NK-92 (cell line): ENCODE measurements around the gene ANKRD6.

ENCODE experiments used
- DNase-seq: peaks from one replicate; lab custom pipeline; 2025; ENCODE audit not compliant: unreplicated experiment; lab: John Stamatoyannopoulos, UW

Gene ANKRD6

DNA sequence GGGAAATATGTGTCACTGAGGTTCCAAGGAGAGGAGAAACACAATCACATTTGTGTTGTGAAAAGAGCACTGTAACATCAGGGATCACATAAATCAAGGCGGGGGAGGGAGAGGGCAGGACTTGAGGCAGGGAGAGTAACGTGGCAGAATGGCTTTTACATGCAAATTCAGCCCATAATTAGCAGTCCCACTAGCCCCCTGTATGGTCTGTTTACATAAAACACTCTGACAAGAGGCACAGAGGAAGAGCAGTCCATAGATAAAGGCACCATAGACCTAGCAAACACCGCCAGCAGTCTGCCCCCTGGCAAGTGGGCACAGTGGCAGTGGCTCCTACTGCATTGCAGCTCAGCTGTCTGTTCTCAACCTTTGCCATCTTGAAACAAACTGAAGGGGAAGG, 122.9 kb downstream of the ANKRD6 start:
- DNase-seq, result no peak

- DNase-seq, result no peak
Observed at GRCh38 chr6:89559487-89559886, 126.5 kb downstream of the ANKRD6 start.

DNA sequence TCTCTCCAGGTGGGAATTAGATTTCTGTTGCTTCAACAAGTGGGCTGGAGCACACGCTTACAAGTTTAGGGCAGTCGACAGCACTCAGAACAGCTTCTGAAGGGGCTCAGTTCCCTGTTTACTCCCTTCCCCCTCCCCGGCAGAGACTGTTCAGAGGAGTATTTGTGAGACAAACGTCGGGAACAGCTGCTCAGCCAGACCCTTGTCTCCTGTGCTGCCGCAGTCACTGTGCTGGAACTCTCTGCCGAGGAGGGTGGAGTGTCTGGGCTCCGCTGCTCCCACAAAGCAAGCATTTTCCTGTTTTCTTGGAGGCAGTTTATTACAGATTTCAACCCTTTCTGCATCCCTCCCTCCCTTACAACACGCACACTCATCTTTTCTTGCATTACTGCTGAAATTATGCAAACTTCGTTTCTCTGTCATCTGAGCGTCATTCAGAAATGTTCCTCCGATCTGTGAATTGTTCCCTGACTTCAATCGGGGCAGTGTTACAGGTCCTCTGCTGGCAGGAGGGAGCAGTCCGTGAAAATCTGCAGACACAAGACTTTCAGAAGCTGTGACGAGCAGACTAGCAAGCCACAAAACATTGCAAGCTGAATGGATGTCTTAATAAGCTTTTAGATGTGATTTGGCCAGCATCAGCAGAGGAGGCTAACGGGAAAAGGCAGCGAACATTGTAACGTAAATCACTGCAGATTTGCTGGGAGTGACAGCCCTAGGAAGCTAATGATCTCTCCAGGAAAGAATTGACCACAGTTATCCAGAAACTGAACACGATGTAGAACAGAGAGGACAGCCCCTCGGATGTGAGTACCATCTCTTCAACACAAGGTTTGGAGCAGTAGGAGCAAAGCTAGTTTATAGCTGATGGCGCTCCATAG, 129.4 kb downstream of the ANKRD6 start:
- DNase-seq, result no peak

DNA sequence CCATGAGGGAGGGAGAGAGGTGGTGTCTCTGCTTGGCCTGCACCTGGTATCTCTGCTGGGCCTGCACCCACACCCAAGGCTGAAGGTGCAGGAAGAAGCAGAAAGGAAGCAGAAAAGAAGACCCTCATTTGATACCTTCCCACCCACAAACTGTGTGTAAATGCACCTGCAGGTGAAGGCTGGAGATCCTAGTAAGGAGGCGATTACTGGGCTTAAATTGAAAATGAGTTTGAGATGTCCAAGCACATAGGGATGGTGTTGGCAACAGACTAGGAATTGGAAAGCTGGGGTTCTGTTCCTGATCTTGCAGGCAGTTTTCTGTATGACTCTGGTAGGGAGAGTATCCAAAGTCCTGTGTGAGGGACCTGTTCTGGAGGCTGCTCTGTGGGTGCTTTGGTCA, 130.9 kb downstream of the ANKRD6 start:
- DNase-seq, result no peak

DNA sequence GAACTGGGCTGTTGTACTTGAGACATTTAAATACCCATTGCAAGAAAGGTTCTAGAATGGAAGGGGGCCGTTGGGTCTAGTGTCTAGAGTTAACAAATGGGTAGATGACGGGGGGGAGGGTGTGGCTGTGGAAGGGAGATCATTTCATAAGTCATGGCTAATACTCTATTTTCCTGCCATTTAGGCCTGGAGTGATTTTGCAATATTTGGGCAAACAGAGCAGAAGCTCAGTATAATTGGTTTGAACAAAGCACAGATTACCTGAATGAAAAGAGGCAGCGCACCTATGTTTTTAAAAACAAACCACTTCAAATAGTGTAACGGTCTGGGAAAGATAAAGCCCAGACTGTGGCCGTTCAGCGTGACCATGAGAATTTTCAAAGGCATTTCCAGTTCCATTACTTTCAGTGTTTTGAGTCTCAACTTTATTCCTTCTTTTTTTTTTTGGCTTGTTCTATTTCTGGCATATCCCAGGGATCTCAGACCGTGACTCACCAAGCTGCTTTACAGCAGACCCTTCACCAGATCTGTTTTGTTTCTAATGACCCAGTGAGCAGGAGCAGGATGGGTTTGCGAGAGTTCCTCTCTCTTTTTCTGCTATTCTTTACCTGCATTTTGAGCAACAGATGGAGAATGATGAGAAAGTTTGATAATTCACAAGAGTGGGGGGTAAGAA, 131.9 kb downstream of the ANKRD6 start:
- no peak for DNase-seq

DNA sequence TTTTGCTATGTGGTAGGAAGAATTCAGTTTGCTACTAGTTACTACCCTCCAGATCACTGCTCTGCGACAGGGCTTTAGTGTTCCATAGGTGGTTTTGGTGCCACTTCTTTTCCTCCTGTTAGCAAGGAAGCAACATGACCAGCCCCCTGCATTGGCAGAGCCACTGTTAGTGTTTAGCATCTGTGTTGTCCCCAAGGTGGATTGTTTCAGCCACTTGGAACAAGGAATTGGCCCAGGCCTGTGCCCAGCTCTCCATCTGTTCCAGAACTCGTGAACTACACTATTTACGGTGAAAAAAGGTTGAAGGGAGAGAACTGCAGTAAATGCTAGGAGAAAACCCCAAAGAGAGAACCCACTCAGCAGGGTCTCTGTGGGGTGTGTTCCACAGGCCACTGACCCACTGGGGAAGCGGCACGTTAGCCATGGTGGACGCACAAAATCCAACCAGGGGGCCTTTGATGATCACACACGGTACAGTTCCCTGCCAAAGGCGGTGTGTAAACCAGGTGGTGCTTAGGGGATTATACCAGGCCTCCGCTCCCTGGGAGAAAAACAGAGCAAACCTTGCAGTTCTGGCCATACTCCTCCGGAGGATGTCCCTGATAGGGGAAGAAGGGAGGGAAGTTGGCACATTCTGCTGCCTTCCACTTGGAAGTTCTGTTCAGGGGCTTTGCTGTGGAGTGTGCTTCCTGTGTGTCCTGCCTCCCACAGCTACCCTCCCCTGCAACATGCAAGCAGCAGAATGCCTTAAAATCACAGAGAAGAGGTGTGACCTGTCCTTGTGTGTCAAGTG, 133.3 kb downstream of the ANKRD6 start:
- DNase-seq, result no peak

- no peak for DNase-seq
Observed at GRCh38 chr6:89566930-89567629, 134.1 kb downstream of the ANKRD6 start.

GRCh38 chr6:89567630-89568390, 134.9 kb downstream of the ANKRD6 start:
- DNase-seq, result no peak

GRCh38 chr6:89574910-89575561, 142.1 kb downstream of the ANKRD6 start:
- no peak for DNase-seq

GRCh38 chr6:89575562-89575960, 142.6 kb downstream of the ANKRD6 start:
- no peak for DNase-seq

GRCh38 chr6:89580997-89581666, 148.2 kb downstream of the ANKRD6 start:
- DNase-seq, result no peak

- DNase-seq, result no peak
Observed at GRCh38 chr6:89581689-89582088, 148.7 kb downstream of the ANKRD6 start.

DNA sequence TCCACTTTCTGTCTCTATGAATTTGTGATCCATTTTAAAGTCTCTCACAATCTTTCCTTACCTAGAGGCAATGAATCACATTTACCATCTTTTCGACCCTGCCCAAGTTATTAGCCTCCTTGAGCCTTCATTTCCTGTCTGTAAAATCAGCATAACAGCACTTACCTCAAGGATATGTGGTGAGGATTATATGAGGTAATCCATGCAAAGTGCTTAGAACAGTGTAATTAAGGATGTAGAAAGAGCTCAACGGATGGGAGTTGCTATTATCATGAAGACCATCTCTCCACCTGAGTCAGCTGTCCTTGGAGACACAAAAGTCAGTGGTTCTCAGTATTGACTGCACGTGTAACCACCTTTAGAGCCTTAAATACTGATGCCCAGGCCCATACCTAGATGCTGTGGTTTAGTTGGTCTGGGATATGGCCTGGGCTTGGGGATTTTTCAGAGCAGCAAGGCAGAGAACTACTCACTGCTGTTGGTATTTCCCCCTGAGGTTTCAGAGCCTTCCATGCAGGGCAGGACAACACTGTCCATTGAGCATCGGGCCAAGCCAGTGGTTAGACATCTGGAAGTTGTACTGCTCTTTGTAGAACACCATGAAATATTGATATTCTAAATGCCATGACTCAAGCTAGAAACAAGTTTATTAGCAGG, 149.8 kb downstream of the ANKRD6 start:
- no peak for DNase-seq

GRCh38 chr6:89583559-89583958, 150.6 kb downstream of the ANKRD6 start:
- DNase-seq, result no peak

- no peak for DNase-seq
Observed at GRCh38 chr6:89584539-89584938, 151.6 kb downstream of the ANKRD6 start.

DNA sequence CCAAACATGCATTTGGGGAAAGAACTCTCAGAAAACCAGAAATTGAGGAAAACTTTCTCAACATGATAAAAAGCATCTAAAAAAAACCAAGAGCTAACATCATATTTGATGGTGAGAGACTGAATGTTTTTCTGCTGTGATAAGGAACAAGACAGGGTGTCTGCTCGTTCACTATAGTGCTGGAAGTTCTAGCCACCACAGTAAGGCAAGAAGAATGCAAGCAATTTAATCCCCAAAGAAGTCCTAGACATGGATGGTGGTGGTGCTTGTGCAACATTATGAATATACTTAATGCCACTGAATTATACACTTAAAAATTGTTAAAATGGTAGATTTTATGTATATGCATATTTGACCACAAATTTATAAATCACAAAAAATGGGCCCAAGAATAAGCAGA, 152.2 kb downstream of the ANKRD6 start:
- DNase-seq, result no peak

- DNase-seq, result no peak
Observed at GRCh38 chr6:89589297-89590025, 156.5 kb downstream of the ANKRD6 start.

DNA sequence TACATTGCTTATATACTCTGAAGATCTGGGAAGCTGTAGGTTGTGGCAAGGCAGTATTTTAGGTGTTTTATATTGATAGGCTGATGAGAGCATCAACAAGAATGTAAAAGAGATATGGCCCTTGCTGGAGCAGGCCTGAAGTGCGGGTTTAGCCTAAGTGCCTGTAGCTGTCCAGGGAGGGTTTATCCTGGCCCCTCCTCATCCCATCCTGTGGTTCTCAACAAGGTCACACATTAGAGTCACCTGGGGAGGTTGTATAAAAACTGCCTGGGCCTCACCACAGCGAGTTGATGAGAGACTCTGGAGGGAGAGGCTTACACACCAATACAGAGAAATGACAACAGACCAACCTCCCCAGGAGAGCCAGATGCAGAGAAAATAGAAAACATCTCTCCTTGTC, 157.2 kb downstream of the ANKRD6 start:
- DNase-seq, result no peak
